PC-9 (cell line): ENCODE results near the gene CD44.

Experiments
- CTCF ChIP-seq: fragments of 200-600 bp; sonication (generic); conservative IDR thresholded peaks from 2 replicates; pipeline ENCODE4 v1.6.1; 2017; ENCODE audit warnings: mixed run types, antibody characterized with exemption, mild to moderate bottlenecking, moderate library complexity
- EZH2 ChIP-seq: fragments of 200-600 bp; sonication (generic); IDR thresholded peaks from 2 replicates; pipeline ENCODE4 v1.8.0; 2017; ENCODE audit warnings: antibody characterized with exemption, low read depth

GRCh38 chr11:35144806-35145205, 5.8 kb downstream of the CD44 start:
- TF ChIP-seq CTCF: no peak
- TF ChIP-seq EZH2: no peak
